SK-N-SH treated with all-trans-retinoic acid at 6 μM for 48 hours (cell line): ENCODE results near the gene CYREN.

Source experiments
- ARNTL ChIP-seq: fragments of 450-650 bp; formaldehyde crosslinking; IDR thresholded peaks from 2 replicates; pipeline ENCODE4 v1.5.0; 2020; ENCODE audit warnings: low read depth, mild to moderate bottlenecking, moderate library complexity, borderline replicate concordance
- CREB5 ChIP-seq: fragments of 250-450 bp; sonication (Bioruptor Pico); IDR thresholded peaks from 2 replicates; pipeline ENCODE4 v1.5.1; 2020; ENCODE audit warnings: low read depth, mild to moderate bottlenecking, moderate library complexity
- CSDC2 ChIP-seq: fragments of 250-450 bp; sonication (Bioruptor Pico); IDR thresholded peaks from 2 replicates; pipeline ENCODE4 v1.5.0; 2020; ENCODE audit warnings: mild to moderate bottlenecking, moderate library complexity
- ESRRG ChIP-seq: fragments of 250-450 bp; sonication (Bioruptor Pico); IDR thresholded peaks from 2 replicates; pipeline ENCODE4 v1.6.1; 2021; ENCODE audit warnings: mild to moderate bottlenecking
- GLIS3 ChIP-seq: fragments of 250-450 bp; sonication (Bioruptor Pico); IDR thresholded peaks from 2 replicates; pipeline ENCODE4 v1.5.0; 2020; ENCODE audit warnings: mild to moderate bottlenecking, moderate library complexity
- ISL1 ChIP-seq: fragments of 250-450 bp; sonication (Bioruptor Pico); IDR thresholded peaks from 2 replicates; pipeline ENCODE4 v2.1.2; 2022; ENCODE audit warnings: mild to moderate bottlenecking, moderate library complexity
- OSR1 ChIP-seq: fragments of 250-450 bp; sonication (Bioruptor Pico); IDR thresholded peaks from 2 replicates; pipeline ENCODE4 v1.8.0; 2022; ENCODE audit warnings: moderate library complexity, mild to moderate bottlenecking, inconsistent platforms
- POU6F1 ChIP-seq: fragments of 250-450 bp; sonication (Bioruptor Pico); IDR thresholded peaks from 2 replicates; pipeline ENCODE4 v1.8.0; 2021; ENCODE audit warnings: low read depth, mild to moderate bottlenecking, moderate library complexity, borderline replicate concordance
- RARB ChIP-seq: fragments of 250-450 bp; sonication (Bioruptor Pico); IDR thresholded peaks from 2 replicates; pipeline ENCODE4 v1.8.0; 2021; ENCODE audit warnings: mild to moderate bottlenecking, moderate library complexity
- ZNF565 ChIP-seq: fragments of 450-650 bp; formaldehyde crosslinking; conservative IDR thresholded peaks from 2 replicates; pipeline ENCODE4 v1.5.0; 2020; ENCODE audit warnings: low read depth, mild to moderate bottlenecking, moderate library complexity

- TF ChIP-seq POU6F1 (CRISPR knock-in tag) (no peak), ESRRG (CRISPR knock-in tag) (no peak), ZNF565 (CRISPR knock-in tag) (no peak), CSDC2 (no peak), GLIS3 (no peak), CREB5 (CRISPR knock-in tag) (no peak), RARB (no peak), ARNTL (CRISPR knock-in tag) (no peak), ISL1 (CRISPR knock-in tag) (no peak), OSR1 (no peak)
These were observed 6.7 kb upstream of the CYREN start for GRCh38 chr7:135177028-135177696.
